HG02678 (cell line): ENCODE results near the gene CEP128.
"Not testable (repeated sequence)": the region's sequence is repeated elsewhere in the genome, so short reads cannot be mapped to it uniquely, and the experiment has no call there.

Source experiments
- ATAC-seq: cut with Tn5 transposase; IDR thresholded peaks from one replicate; pipeline ENCODE4 v1.9.1; 2021; ENCODE audit warnings: mild to moderate bottlenecking, moderate library complexity; ENCODE audit not compliant: unreplicated experiment

The CEP128 gene

GRCh38 chr14:80954687-80955299, 13.3 kb upstream of the CEP128 start:
- peak; percentile 20 for ATAC-seq

- ATAC-seq = not testable (repeated sequence)
Observed at GRCh38 chr14:80953211-80953610, 11.7 kb upstream of the CEP128 start.

- no peak for ATAC-seq
Observed at GRCh38 chr14:80951491-80951890, 10.0 kb upstream of the CEP128 start.

GRCh38 chr14:80948291-80948690, 6.8 kb upstream of the CEP128 start:
- ATAC-seq = no peak

GRCh38 chr14:80946797-80947196, 5.3 kb upstream of the CEP128 start:
- no peak for ATAC-seq

GRCh38 chr14:80946187-80946586, 4.6 kb upstream of the CEP128 start:
- ATAC-seq = no peak

GRCh38 chr14:80944861-80945617, 3.5 kb upstream of the CEP128 start:
- no peak for ATAC-seq

- ATAC-seq = peak; percentile 17
Observed at GRCh38 chr14:80942191-80942600, 658 bp upstream of the CEP128 start.

- no peak for ATAC-seq
Observed at GRCh38 chr14:80940146-80940545, 1.4 kb downstream of the CEP128 start.

- ATAC-seq = no peak
Observed at GRCh38 chr14:80933686-80934085, 7.9 kb downstream of the CEP128 start.

GRCh38 chr14:80933282-80933681, 8.3 kb downstream of the CEP128 start:
- no peak for ATAC-seq

- ATAC-seq = peak; percentile 99
Observed at GRCh38 chr14:80930836-80931389, 10.6 kb downstream of the CEP128 start.

- no peak for ATAC-seq
Observed at GRCh38 chr14:80930095-80930494, 11.4 kb downstream of the CEP128 start.

GRCh38 chr14:80927083-80927989, 14.2 kb downstream of the CEP128 start:
- ATAC-seq = no peak

GRCh38 chr14:80926397-80927082, 15.0 kb downstream of the CEP128 start:
- ATAC-seq = no peak

GRCh38 chr14:80924365-80925103, 17.0 kb downstream of the CEP128 start:
- no peak for ATAC-seq

- no peak for ATAC-seq
Observed at GRCh38 chr14:80923368-80923767, 18.2 kb downstream of the CEP128 start.

GRCh38 chr14:80919622-80920021, 21.9 kb downstream of the CEP128 start:
- ATAC-seq = no peak

- ATAC-seq = not testable (repeated sequence)
Observed at GRCh38 chr14:80912013-80912412, 29.5 kb downstream of the CEP128 start.

- no peak for ATAC-seq
Observed at GRCh38 chr14:80906946-80907345, 34.6 kb downstream of the CEP128 start.
